GM20000 (cell line): ENCODE results near the gene PAK1IP1.
"Not testable (repeated sequence)": the region's sequence is repeated elsewhere in the genome, so short reads cannot be mapped to it uniquely, and the experiment has no call there.

Source experiments
- DNase-seq: peaks from one replicate; pipeline ENCODE4 v3.0.0; 2012; ENCODE audit warnings: low spot score
- TF ChIP-seq, protein P1 (sequence below): IDR thresholded peaks from 2 replicates; pipeline ENCODE4 v1.5.1; 2012; ENCODE audit warnings: mild to moderate bottlenecking, control low read depth; ENCODE audit errors: extremely low read depth, missing control alignments

PAK1IP1 gene

DNA sequence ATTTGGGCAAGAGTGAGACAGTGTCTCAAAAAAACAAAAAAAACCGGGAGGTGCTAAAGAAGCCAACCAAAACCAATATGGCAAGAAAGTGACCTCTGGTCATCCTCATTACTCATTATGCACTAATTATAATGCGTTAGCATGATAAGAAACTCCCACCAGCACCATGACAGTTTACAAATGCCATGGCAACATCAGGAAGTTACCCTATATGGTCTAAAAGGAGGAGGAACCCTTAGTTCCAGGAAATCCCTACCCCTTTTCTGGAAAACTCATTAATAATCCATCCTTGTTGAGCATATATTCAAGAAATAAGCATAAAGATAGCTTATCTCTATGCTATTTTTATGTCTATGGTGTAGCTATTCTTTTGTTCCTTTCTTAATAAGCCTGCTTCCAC, 32.0 kb upstream of the PAK1IP1 start:
- no peak for DNase-seq
- TF ChIP-seq, protein P1, sequence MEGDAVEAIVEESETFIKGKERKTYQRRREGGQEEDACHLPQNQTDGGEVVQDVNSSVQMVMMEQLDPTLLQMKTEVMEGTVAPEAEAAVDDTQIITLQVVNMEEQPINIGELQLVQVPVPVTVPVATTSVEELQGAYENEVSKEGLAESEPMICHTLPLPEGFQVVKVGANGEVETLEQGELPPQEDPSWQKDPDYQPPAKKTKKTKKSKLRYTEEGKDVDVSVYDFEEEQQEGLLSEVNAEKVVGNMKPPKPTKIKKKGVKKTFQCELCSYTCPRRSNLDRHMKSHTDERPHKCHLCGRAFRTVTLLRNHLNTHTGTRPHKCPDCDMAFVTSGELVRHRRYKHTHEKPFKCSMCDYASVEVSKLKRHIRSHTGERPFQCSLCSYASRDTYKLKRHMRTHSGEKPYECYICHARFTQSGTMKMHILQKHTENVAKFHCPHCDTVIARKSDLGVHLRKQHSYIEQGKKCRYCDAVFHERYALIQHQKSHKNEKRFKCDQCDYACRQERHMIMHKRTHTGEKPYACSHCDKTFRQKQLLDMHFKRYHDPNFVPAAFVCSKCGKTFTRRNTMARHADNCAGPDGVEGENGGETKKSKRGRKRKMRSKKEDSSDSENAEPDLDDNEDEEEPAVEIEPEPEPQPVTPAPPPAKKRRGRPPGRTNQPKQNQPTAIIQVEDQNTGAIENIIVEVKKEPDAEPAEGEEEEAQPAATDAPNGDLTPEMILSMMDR: no peak

DNA sequence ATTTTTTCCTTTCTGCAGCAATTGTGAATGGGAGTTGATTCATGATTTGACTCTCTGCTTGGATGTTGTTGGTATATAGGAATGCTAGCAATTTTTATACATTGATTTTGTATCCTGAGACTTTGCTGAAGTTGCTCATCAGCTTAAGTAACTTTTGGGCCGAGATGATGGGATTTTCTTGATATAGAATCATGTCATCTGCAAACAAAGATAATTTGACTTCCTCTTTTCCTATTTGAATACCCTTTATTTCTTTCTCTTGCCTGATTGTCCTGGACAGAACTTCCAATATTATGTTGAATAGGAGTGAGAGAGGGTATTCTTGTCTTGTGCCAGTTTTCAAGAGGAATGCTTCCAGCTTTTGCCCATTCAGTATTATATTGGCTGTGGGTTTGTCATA, 29.2 kb upstream of the PAK1IP1 start:
- not testable (repeated sequence) for DNase-seq

GRCh38 chr6:10668126-10668917, 26.4 kb upstream of the PAK1IP1 start:
- DNase-seq: no peak
- TF ChIP-seq, protein P1: no peak

GRCh38 chr6:10676403-10676802, 18.4 kb upstream of the PAK1IP1 start:
- TF ChIP-seq, protein P1: no peak
- DNase-seq: no peak

DNA sequence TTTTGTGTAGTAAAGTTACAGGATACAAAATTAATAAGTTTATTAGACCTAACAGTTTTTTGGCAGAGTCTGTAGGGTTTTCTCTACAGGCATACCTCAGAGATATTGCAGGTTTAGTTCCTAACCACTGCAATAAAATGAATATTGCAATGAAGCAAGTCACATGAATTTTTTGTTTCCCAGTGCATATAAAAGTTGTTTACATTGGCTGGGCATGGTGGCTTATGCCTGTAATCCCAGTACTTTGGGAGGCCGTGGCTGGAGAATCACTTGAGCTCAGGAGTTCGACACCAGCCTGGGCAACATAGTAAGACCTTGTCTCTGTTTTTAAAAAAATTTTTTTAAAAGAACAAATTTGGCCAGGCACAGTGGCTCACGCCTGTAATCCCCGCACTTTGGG, 16.3 kb upstream of the PAK1IP1 start:
- TF ChIP-seq, protein P1: no peak
- no peak for DNase-seq

- DNase-seq: no peak
- TF ChIP-seq, protein P1: no peak
These were observed 13.0 kb upstream of the PAK1IP1 start for GRCh38 chr6:10681795-10682194.

GRCh38 chr6:10682355-10682988, 12.3 kb upstream of the PAK1IP1 start:
- TF ChIP-seq, protein P1: no peak
- DNase-seq: no peak
